Neural cell (in vitro differentiated cells): ENCODE measurements around the gene ECE1. TPM values are rescaled to one million over a fixed set of nuclear protein-coding genes. Genes with fewer than 3 reads are reported as not detected.

ENCODE experiments used
- H2AFZ ChIP-seq: fragments of 200-600, 300-800 bp; sonication (generic), shearing (Covaris generic); 2 replicates; pipeline ENCODE4 v1.6.0; 2014; ENCODE audit warnings: low read depth, mild to moderate bottlenecking, antibody characterized with exemption, low read length, moderate library complexity
- H3F3A ChIP-seq: fragments of 200-600 bp; shearing (Covaris generic); 2 replicates; pipeline ENCODE4 v1.6.1; 2016; ENCODE audit warnings: mild to moderate bottlenecking, moderate library complexity, mixed read lengths, antibody characterized with exemption, low read length; ENCODE audit not compliant: insufficient read depth, poor library complexity, severe bottlenecking
- H3K27ac ChIP-seq: fragments of 200-600, 300-800 bp; sonication (generic), shearing (Covaris generic); 2 replicates; pipeline ENCODE4 v1.5.1; 2014; ENCODE audit warnings: mild to moderate bottlenecking, low read length, moderate library complexity
- H3K27me3 ChIP-seq: fragments of 300-800, 200-600 bp; sonication (generic), shearing (Covaris generic); 2 replicates; pipeline ENCODE4 v1.6.0; 2014; ENCODE audit warnings: mild to moderate bottlenecking, low read depth, low read length, moderate library complexity; ENCODE audit not compliant: insufficient read depth
- H3K36me3 ChIP-seq: fragments of 300-800, 200-600 bp; sonication (generic), shearing (Covaris generic); 2 replicates; pipeline ENCODE4 v1.5.1; 2014; ENCODE audit warnings: mild to moderate bottlenecking, antibody characterized with exemption, low read length, moderate library complexity; ENCODE audit not compliant: insufficient read depth
- H3K4me2 ChIP-seq: fragments of 300-800, 200-600 bp; sonication (generic), shearing (Covaris generic); 2 replicates; pipeline ENCODE4 v1.6.0; 2014; ENCODE audit warnings: mild to moderate bottlenecking, low read length
- H3K4me3 ChIP-seq: fragments of 300-800, 200-600 bp; sonication (generic), shearing (Covaris generic); 2 replicates; pipeline ENCODE4 v1.5.1; 2014; ENCODE audit warnings: mild to moderate bottlenecking, low read length, moderate library complexity
- H3K79me2 ChIP-seq: fragments of 200-600 bp; shearing (Covaris generic); replicated peaks from 2 replicates; pipeline ENCODE4 v1.6.0; 2014; ENCODE audit warnings: mild to moderate bottlenecking, low read length, moderate library complexity; ENCODE audit not compliant: insufficient read depth
- H3K9ac ChIP-seq: fragments of 300-800, 200-600 bp; sonication (generic), shearing (Covaris generic); 2 replicates; pipeline ENCODE4 v1.6.1; 2016; ENCODE audit warnings: mild to moderate bottlenecking, low read length, mixed read lengths
- H3K9me2 ChIP-seq: fragments of 200-600 bp; shearing (Covaris generic); 2 replicates; pipeline ENCODE4 v1.6.1; 2016; ENCODE audit warnings: mild to moderate bottlenecking, low read length, mixed read lengths; ENCODE audit not compliant: insufficient read depth
- H3K9me3 ChIP-seq: fragments of 200-600, 300-800 bp; sonication (generic), shearing (Covaris generic); 2 replicates; pipeline ENCODE4 v1.6.1; 2016; ENCODE audit warnings: mild to moderate bottlenecking, mixed run types, low read length, moderate library complexity, mixed read lengths
- H4K20me1 ChIP-seq: fragments of 200-600 bp; shearing (Covaris generic); 2 replicates; pipeline ENCODE4 v1.6.1; 2016; ENCODE audit warnings: mild to moderate bottlenecking, mixed run types; ENCODE audit not compliant: insufficient read depth
- EP300 ChIP-seq: fragments of 450-650 bp; conservative IDR thresholded peaks from 2 replicates; pipeline ENCODE4 v1.6.1; 2014; ENCODE audit warnings: antibody characterized with exemption, mild to moderate bottlenecking, moderate library complexity; ENCODE audit not compliant: poor library complexity, severe bottlenecking
- EZH2 ChIP-seq: fragments of 200-600, 300-800 bp; shearing (Covaris generic), sonication (generic); IDR thresholded peaks from 2 replicates; pipeline ENCODE4 v1.6.1; 2014; ENCODE audit warnings: antibody characterized with exemption, low read length, borderline replicate concordance, mild to moderate bottlenecking; ENCODE audit not compliant: insufficient read depth, poor library complexity, severe bottlenecking
- MXI1 ChIP-seq: fragments of 450-650 bp; conservative IDR thresholded peaks from 2 replicates; pipeline ENCODE4 v1.6.1; 2014; ENCODE audit warnings: antibody characterized with exemption, mild to moderate bottlenecking; ENCODE audit not compliant: poor library complexity, severe bottlenecking
- POLR2AphosphoS5 ChIP-seq: IDR thresholded peaks from 2 replicates; pipeline ENCODE4 v1.6.1; 2012
- RAD21 ChIP-seq: fragments of 450-650 bp; conservative IDR thresholded peaks from 2 replicates; pipeline ENCODE4 v1.6.1; 2014; ENCODE audit warnings: antibody characterized with exemption, mild to moderate bottlenecking, moderate library complexity
- REST ChIP-seq: IDR thresholded peaks from 2 replicates; pipeline ENCODE4 v1.6.1; 2012; ENCODE audit warnings: borderline replicate concordance
- SMC3 ChIP-seq: fragments of 450-650 bp; conservative IDR thresholded peaks from 2 replicates; pipeline ENCODE4 v1.6.1; 2014; ENCODE audit warnings: antibody characterized with exemption, mild to moderate bottlenecking, moderate library complexity; ENCODE audit not compliant: poor library complexity
- TAF1 ChIP-seq: IDR thresholded peaks from 2 replicates; pipeline ENCODE4 v1.6.1; 2012; ENCODE audit warnings: low read depth
- polyA plus RNA-seq: library from polyadenylated mRNA; depleted of rRNA; stranded (reverse); fragments of >200 nt; gene quantifications from 2 replicates; pipeline ENCODE4 v1.2.3, GENCODE V29; 2014
- TF ChIP-seq, protein P1 (sequence below): fragments of 450-650 bp; IDR thresholded peaks from 2 replicates; pipeline ENCODE4 v1.5.1; 2014; ENCODE audit warnings: antibody characterized with exemption, mild to moderate bottlenecking, moderate library complexity; ENCODE audit not compliant: poor library complexity, severe bottlenecking

Gene ECE1
- polyA plus RNA-seq, 1 donor from 2014 or later, result 7.8 TPM

- H3K9me3 ChIP-seq, result no peaks in the 10 kb centered on the region
- H3K27me3 ChIP-seq, result no peaks in the 10 kb centered on the region
- no peaks in the 10 kb centered on the region for H3K9me2 ChIP-seq
- no peaks in the 10 kb centered on the region for H4K20me1 ChIP-seq
- H2AFZ ChIP-seq, result no peak overlapping the region
- peaks cover 3% of the 10 kb centered on the region for H3K79me2 ChIP-seq
- no peak overlapping the region for H3K9ac ChIP-seq
- no peak overlapping the region for H3K4me3 ChIP-seq
- H3F3A ChIP-seq, result no peaks in the 10 kb centered on the region
- H3K27ac ChIP-seq, result no peak overlapping the region
- H3K36me3 ChIP-seq, result no peaks in the 10 kb centered on the region
- no peak overlapping the region for H3K4me2 ChIP-seq
- TF ChIP-seq TAF1 (no peak), POLR2AphosphoS5 (no peak), EZH2 (no peak), RAD21 (no peak), MXI1 (no peak), REST (no peak), SMC3 (no peak), EP300 (no peak)
- TF ChIP-seq, protein P1, sequence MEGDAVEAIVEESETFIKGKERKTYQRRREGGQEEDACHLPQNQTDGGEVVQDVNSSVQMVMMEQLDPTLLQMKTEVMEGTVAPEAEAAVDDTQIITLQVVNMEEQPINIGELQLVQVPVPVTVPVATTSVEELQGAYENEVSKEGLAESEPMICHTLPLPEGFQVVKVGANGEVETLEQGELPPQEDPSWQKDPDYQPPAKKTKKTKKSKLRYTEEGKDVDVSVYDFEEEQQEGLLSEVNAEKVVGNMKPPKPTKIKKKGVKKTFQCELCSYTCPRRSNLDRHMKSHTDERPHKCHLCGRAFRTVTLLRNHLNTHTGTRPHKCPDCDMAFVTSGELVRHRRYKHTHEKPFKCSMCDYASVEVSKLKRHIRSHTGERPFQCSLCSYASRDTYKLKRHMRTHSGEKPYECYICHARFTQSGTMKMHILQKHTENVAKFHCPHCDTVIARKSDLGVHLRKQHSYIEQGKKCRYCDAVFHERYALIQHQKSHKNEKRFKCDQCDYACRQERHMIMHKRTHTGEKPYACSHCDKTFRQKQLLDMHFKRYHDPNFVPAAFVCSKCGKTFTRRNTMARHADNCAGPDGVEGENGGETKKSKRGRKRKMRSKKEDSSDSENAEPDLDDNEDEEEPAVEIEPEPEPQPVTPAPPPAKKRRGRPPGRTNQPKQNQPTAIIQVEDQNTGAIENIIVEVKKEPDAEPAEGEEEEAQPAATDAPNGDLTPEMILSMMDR, result no peak
Measured at GRCh38 chr1:21335750-21336224, 45.5 kb upstream of the ECE1 start.

DNA sequence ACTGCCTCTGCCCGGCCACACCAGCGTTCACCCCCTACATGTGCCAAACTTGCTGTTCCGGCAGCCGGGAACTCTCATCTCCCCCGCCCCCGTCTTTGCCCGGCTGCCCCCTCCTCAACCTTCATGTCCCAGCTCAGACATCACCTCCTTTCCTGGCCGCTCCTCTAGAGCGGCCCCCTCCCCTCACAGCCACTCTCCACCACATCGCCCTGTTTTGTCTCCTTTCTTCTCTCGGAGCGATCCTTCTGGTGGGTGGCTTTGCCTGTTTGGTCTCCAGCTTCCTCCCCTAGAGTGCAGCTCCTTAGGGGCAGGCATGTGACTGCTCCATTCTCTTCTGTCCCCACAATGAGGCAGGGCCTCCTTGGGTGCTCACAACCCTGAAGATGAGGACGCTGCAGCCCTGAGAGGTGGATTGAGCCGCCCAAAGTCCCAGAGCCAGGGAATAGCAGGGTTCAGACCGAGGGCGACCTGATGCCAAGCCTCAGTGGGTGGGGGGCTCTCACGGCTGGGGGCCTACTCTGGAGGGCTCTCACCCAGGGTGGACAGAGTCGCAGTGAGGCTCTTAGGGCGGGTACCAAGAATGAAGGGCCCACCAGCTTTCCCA, 44.9 kb upstream of the ECE1 start:
- Histone ChIP-seq H4K20me1 (no peaks in the 10 kb centered on the region), H3K27me3 (no peaks in the 10 kb centered on the region), H3K36me3 (no peaks in the 10 kb centered on the region), H3K27ac (no peak overlapping the region), H3F3A (no peaks in the 10 kb centered on the region), H3K4me3 (no peak overlapping the region), H3K9me2 (no peaks in the 10 kb centered on the region), H3K9ac (no peak overlapping the region), H3K9me3 (no peaks in the 10 kb centered on the region), H3K79me2 (peaks cover 3% of the 10 kb centered on the region), H3K4me2 (no peak overlapping the region), H2AFZ (no peak overlapping the region)
- no peak for TF ChIP-seq RAD21
- no peak for TF ChIP-seq TAF1
- no peak for TF ChIP-seq MXI1
- TF ChIP-seq, protein P1, result no peak
- TF ChIP-seq EP300, result no peak
- TF ChIP-seq SMC3, result no peak
- TF ChIP-seq POLR2AphosphoS5, result no peak
- no peak for TF ChIP-seq REST
- no peak for TF ChIP-seq EZH2
